T1000 (cell line): ENCODE measurements around the gene RAB39A.
A peak's percentile ranks its signal among the peaks of the same experiment; 100 is the strongest.
"Not testable (repeated sequence)": the region's sequence is repeated elsewhere in the genome, so short reads cannot be mapped to it uniquely, and the experiment has no call there.

ENCODE experiments used
- DNase-seq: peaks from one replicate; lab custom pipeline; 2025; ENCODE audit warnings: mixed read lengths; lab: John Stamatoyannopoulos, UW

RAB39A gene

GRCh38 chr11:107928046-107928766, at the start of gene RAB39A:
RAB39A (plus strand) TSS chr11:107928448; CDS start chr11:107928569, 121 bp downstream.
- DNase-seq: peak; percentile 81

GRCh38 chr11:107881471-107881870, 46.8 kb upstream of the RAB39A start:
- not testable (repeated sequence) for DNase-seq

GRCh38 chr11:107882095-107882820, 46.0 kb upstream of the RAB39A start:
- no peak for DNase-seq

- no peak for DNase-seq
These were observed 30.0 kb upstream of the RAB39A start for GRCh38 chr11:107898270-107898669.

GRCh38 chr11:107908211-107908610, 20.0 kb upstream of the RAB39A start:
- DNase-seq: no peak

- DNase-seq: not testable (repeated sequence)
These were observed 15.8 kb upstream of the RAB39A start for GRCh38 chr11:107912415-107912814.

GRCh38 chr11:107915229-107915628, 13.0 kb upstream of the RAB39A start:
- no peak for DNase-seq

GRCh38 chr11:107916671-107917241, 11.5 kb upstream of the RAB39A start:
- no peak for DNase-seq

GRCh38 chr11:107921997-107922396, 6.3 kb upstream of the RAB39A start:
- DNase-seq: no peak

- not testable (repeated sequence) for DNase-seq
These were observed 4.7 kb upstream of the RAB39A start for GRCh38 chr11:107923519-107923918.

GRCh38 chr11:107924306-107924705, 3.9 kb upstream of the RAB39A start:
- no peak for DNase-seq

GRCh38 chr11:107927559-107927958, 689 bp upstream of the RAB39A start:
- no peak for DNase-seq

- no peak for DNase-seq
These were observed 689 bp downstream of the RAB39A start for GRCh38 chr11:107928767-107929507.

- DNase-seq: no peak
These were observed 1.5 kb downstream of the RAB39A start for GRCh38 chr11:107929611-107930200.

GRCh38 chr11:107931206-107931605, 3.0 kb downstream of the RAB39A start:
- no peak for DNase-seq

- no peak for DNase-seq
These were observed 19.7 kb downstream of the RAB39A start for GRCh38 chr11:107947904-107948303.

GRCh38 chr11:107948328-107948727, 20.1 kb downstream of the RAB39A start:
- DNase-seq: not testable (repeated sequence)

GRCh38 chr11:107951155-107951554, 22.9 kb downstream of the RAB39A start:
- DNase-seq: no peak

GRCh38 chr11:107953446-107953845, 25.2 kb downstream of the RAB39A start:
- no peak for DNase-seq

- DNase-seq: no peak
These were observed 28.3 kb downstream of the RAB39A start for GRCh38 chr11:107956543-107956942.

- DNase-seq: no peak
These were observed 28.9 kb downstream of the RAB39A start for GRCh38 chr11:107957109-107957588.

- no peak for DNase-seq
These were observed 33.2 kb downstream of the RAB39A start for GRCh38 chr11:107961480-107961879.
